ENCODE measurements around the gene GPRC5A. TPM values are rescaled to one million over a fixed set of nuclear protein-coding genes. Genes with fewer than 3 reads are reported as not detected.

Gene GPRC5A
- total and polyA plus RNA-seq, 2 experiments from 2014 or later: 0.16 to 0.38 TPM

- TF ChIP-seq ZNF462 (CRISPR knock-in tag; IDR thresholded peaks at IDR 0.05): no peak
- TF ChIP-seq EZH2phosphoT487 (IDR thresholded peaks at IDR 0.05; ENCODE audit: unreplicated experiment): no peak
- TF ChIP-seq ZNF114 (CRISPR knock-in tag; IDR thresholded peaks at IDR 0.05): no peak
- no peak for TF ChIP-seq POLR2AphosphoS5 (IDR thresholded peaks at IDR 0.05; ENCODE audit: low read depth)
- TF ChIP-seq CTCF (conservative IDR thresholded peaks at IDR 0.05; ENCODE audit: low read depth in 2 of 2): no peak
Measured at GRCh38 chr12:12965836-12966235, 74.5 kb downstream of the GPRC5A start (continued).

MicroRNAs encoded within 50 kb of the gene (microRNA counts, 767-probe panel; counts per million panel counts)
- not detected for microRNA hsa-miR-614

Other genes with a start within 250 kb of the GPRC5A start
- 15.3 and 18.7 TPM in 2 replicates for gene GPR19, start 195.4 kb upstream of the GPRC5A start, total RNA-seq (2014; rRNA removed; shearing (Covaris generic))
- gene GPR19, start 195.4 kb upstream of the GPRC5A start, polyA plus RNA-seq (2016; fragmentation: Nextera tagmentation; extraction: Ambion mirVana): 12.1 and 14.3 TPM in 2 replicates
- gene CDKN1B, start 174.2 kb upstream of the GPRC5A start, total RNA-seq (2014; rRNA removed; shearing (Covaris generic)): 27.9 and 30.6 TPM in 2 replicates
- 9.3 and 9.5 TPM in 2 replicates for gene CDKN1B, start 174.2 kb upstream of the GPRC5A start, polyA plus RNA-seq (2016; fragmentation: Nextera tagmentation; extraction: Ambion mirVana)
- 0.43 and 0.94 TPM in 2 replicates for gene APOLD1, start 105.9 kb upstream of the GPRC5A start, total RNA-seq (2014; rRNA removed; shearing (Covaris generic))
- 1.8 TPM in 2 replicates for gene APOLD1, start 105.9 kb upstream of the GPRC5A start, polyA plus RNA-seq (2016; fragmentation: Nextera tagmentation; extraction: Ambion mirVana)
- 90.8 and 98.0 TPM in 2 replicates for gene DDX47, start 78.2 kb upstream of the GPRC5A start, total RNA-seq (2014; rRNA removed; shearing (Covaris generic))
- gene DDX47, start 78.2 kb upstream of the GPRC5A start, polyA plus RNA-seq (2016; fragmentation: Nextera tagmentation; extraction: Ambion mirVana): 41.6 and 54.0 TPM in 2 replicates
- not detected in 2 replicates for gene GPRC5D, start 60.6 kb downstream of the GPRC5A start, total RNA-seq (2014; rRNA removed; shearing (Covaris generic))
- gene GPRC5D, start 60.6 kb downstream of the GPRC5A start, polyA plus RNA-seq (2016; fragmentation: Nextera tagmentation; extraction: Ambion mirVana): not detected in 2 replicates
- 25.2 and 33.9 TPM in 2 replicates for gene HEBP1, start 108.7 kb downstream of the GPRC5A start, total RNA-seq (2014; rRNA removed; shearing (Covaris generic))
- gene HEBP1, start 108.7 kb downstream of the GPRC5A start, polyA plus RNA-seq (2016; fragmentation: Nextera tagmentation; extraction: Ambion mirVana): 45.1 and 46.8 TPM in 2 replicates
- gene FAM234B, start 152.8 kb downstream of the GPRC5A start, total RNA-seq (2014; rRNA removed; shearing (Covaris generic)): 20.1 and 21.1 TPM in 2 replicates
- 9.5 TPM in 2 replicates for gene FAM234B, start 152.8 kb downstream of the GPRC5A start, polyA plus RNA-seq (2016; fragmentation: Nextera tagmentation; extraction: Ambion mirVana)
- gene GSG1, start 212.1 kb downstream of the GPRC5A start, total RNA-seq (2014; rRNA removed; shearing (Covaris generic)): 0.17 and 1.0 TPM in 2 replicates
- gene GSG1, start 212.1 kb downstream of the GPRC5A start, polyA plus RNA-seq (2016; fragmentation: Nextera tagmentation; extraction: Ambion mirVana): 0.63 and 1.5 TPM in 2 replicates

Data from GM23338 (cell line).